ENCODE results near the gene LRRC56.

DNA sequence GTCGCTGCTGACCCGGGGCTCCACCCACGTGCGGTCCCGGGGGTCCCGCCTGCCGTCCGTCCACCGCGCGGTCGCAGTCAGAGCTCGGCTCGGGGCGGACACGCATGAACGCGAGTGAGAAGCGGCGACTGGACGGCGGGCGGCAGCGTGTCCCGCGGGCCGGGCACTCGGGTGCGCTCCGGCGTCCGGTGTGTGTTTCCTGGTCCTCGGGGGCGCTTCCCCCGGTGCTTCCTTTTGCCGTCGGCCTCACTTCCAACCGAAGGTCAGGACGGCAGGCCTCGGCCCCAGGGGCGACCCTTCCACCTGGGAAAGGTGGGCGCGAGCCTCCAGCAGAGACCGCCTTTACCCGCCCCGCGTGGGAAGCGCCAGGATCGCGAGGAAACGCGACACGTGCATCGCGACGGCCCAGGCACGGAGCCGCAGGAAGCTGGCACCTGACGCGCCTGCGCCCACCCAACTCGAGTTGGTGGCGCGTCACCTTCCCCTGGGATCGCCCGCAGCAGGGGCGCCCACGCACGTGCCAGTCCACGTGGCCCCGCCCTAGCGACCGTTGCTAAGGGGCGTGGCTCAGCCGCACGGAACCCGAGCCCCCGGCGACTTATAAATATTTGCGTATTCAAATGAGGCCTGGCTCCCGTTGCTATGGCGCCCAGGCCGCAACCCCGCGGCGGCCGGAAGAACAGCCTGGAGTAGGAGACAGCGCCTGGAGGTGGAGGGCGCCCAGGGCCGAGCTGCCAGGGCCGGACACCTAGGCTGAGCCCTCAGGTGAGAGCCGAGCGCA is at the start of gene LRRC56:
- TF ChIP-seq, protein P1, sequence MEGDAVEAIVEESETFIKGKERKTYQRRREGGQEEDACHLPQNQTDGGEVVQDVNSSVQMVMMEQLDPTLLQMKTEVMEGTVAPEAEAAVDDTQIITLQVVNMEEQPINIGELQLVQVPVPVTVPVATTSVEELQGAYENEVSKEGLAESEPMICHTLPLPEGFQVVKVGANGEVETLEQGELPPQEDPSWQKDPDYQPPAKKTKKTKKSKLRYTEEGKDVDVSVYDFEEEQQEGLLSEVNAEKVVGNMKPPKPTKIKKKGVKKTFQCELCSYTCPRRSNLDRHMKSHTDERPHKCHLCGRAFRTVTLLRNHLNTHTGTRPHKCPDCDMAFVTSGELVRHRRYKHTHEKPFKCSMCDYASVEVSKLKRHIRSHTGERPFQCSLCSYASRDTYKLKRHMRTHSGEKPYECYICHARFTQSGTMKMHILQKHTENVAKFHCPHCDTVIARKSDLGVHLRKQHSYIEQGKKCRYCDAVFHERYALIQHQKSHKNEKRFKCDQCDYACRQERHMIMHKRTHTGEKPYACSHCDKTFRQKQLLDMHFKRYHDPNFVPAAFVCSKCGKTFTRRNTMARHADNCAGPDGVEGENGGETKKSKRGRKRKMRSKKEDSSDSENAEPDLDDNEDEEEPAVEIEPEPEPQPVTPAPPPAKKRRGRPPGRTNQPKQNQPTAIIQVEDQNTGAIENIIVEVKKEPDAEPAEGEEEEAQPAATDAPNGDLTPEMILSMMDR (IDR thresholded peaks at IDR 0.05) = no peak
- TF ChIP-seq JUN (CRISPR knock-in tag; IDR thresholded peaks at IDR 0.05) (no peak), ZNF232 (CRISPR knock-in tag; IDR thresholded peaks at IDR 0.05) (0 out of 2 replicates have a peak, but pooled peaks have one; percentile 39), NR3C1 (CRISPR knock-in tag; conservative IDR thresholded peaks at IDR 0.05; ENCODE audit: low read depth) (0 out of 2 replicates have a peak, but pooled peaks have one; percentile 58), TEAD4 (CRISPR knock-in tag; IDR thresholded peaks at IDR 0.05) (no peak), ZNF317 (CRISPR knock-in tag; IDR thresholded peaks at IDR 0.05; ENCODE audit: borderline replicate concordance, low read depth) (no peak), PRRX2 (CRISPR knock-in tag; IDR thresholded peaks at IDR 0.05) (no peak)
- TF ChIP-seq, protein P2, sequence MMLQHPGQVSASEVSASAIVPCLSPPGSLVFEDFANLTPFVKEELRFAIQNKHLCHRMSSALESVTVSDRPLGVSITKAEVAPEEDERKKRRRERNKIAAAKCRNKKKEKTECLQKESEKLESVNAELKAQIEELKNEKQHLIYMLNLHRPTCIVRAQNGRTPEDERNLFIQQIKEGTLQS (CRISPR knock-in tag; conservative IDR thresholded peaks at IDR 0.05) = no peak
- TF ChIP-seq, protein P3, sequence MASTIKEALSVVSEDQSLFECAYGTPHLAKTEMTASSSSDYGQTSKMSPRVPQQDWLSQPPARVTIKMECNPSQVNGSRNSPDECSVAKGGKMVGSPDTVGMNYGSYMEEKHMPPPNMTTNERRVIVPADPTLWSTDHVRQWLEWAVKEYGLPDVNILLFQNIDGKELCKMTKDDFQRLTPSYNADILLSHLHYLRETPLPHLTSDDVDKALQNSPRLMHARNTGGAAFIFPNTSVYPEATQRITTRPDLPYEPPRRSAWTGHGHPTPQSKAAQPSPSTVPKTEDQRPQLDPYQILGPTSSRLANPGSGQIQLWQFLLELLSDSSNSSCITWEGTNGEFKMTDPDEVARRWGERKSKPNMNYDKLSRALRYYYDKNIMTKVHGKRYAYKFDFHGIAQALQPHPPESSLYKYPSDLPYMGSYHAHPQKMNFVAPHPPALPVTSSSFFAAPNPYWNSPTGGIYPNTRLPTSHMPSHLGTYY (CRISPR knock-in tag; IDR thresholded peaks at IDR 0.05) = no peak
- TF ChIP-seq, protein P4, sequence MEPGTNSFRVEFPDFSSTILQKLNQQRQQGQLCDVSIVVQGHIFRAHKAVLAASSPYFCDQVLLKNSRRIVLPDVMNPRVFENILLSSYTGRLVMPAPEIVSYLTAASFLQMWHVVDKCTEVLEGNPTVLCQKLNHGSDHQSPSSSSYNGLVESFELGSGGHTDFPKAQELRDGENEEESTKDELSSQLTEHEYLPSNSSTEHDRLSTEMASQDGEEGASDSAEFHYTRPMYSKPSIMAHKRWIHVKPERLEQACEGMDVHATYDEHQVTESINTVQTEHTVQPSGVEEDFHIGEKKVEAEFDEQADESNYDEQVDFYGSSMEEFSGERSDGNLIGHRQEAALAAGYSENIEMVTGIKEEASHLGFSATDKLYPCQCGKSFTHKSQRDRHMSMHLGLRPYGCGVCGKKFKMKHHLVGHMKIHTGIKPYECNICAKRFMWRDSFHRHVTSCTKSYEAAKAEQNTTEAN (CRISPR knock-in tag; IDR thresholded peaks at IDR 0.05) = 0 out of 2 replicates have a peak, but pooled peaks have one; percentile 70
- TF ChIP-seq, protein P5, sequence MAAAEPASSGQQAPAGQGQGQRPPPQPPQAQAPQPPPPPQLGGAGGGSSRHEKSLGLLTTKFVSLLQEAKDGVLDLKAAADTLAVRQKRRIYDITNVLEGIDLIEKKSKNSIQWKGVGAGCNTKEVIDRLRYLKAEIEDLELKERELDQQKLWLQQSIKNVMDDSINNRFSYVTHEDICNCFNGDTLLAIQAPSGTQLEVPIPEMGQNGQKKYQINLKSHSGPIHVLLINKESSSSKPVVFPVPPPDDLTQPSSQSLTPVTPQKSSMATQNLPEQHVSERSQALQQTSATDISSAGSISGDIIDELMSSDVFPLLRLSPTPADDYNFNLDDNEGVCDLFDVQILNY (CRISPR knock-in tag; IDR thresholded peaks at IDR 0.05) = 0 out of 2 replicates have a peak, but pooled peaks have one; percentile 25
